ENCODE measurements around the gene FOXO1.
A peak's percentile ranks its signal among the peaks of the same experiment; 100 is the strongest.

FOXO1 gene

GRCh38 chr13:40572961-40573360, 93.5 kb downstream of the FOXO1 start:
- no peak for DNase-seq

GRCh38 chr13:40571338-40571963, 95.0 kb downstream of the FOXO1 start:
- no peak for DNase-seq

GRCh38 chr13:40570930-40571329, 95.5 kb downstream of the FOXO1 start:
- DNase-seq, result no peak

DNA sequence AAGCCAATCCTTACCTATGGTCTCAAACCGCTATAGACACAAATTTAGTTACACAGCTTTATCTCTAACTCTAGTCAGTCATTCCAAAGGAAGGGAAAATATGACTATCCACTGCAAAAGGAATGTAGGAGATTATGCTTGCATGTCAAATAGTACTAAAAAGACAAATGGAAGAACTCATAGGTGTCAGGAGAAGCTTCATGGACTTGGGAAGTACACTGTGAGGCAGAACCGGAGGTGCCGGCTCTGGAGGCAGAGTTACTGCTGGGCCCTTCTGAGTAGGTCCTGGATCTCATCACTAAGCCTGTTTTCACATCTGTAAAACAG, 97.5 kb downstream of the FOXO1 start:
- DNase-seq, result no peak

DNA sequence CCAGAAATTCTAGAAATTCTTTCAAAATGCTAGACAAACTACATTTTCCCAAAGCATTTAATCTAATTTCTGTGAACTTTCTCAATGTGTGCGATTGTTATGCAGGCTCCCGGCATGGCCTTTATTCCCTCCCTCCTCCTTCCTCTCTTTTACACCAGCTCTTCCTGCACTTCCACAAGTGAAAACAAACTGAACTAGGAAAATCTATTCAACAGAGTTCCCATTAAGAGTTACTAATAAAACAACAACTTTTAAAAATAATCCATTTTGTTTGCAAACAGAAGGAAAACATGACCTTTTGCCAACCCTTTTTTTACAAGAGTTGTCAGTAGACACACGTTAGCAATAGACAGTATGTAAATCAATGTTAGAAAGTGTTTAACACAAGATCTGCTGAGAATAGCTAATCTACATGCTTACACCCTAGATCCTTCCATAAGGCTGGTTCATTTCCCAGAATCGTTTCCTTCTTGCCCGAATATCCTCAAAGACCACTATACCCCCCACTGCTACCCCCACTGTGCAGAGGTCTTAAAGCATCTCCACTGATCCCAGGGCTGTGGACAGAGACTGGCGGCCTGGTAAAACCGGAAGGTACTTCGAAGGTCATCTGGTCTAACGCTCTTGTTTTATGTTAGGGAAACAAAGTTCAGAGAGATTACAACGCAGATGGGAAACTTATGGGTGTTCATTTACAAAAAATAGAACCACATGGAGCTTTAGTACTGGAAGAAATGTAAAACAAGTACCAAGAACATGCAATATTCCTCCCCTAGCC, 98.0 kb downstream of the FOXO1 start:
- DNase-seq, result no peak

GRCh38 chr13:40566811-40567210, 99.6 kb downstream of the FOXO1 start:
- DNase-seq, result no peak

GRCh38 chr13:40565282-40566148, 100.9 kb downstream of the FOXO1 start:
- DNase-seq, result no peak

DNA sequence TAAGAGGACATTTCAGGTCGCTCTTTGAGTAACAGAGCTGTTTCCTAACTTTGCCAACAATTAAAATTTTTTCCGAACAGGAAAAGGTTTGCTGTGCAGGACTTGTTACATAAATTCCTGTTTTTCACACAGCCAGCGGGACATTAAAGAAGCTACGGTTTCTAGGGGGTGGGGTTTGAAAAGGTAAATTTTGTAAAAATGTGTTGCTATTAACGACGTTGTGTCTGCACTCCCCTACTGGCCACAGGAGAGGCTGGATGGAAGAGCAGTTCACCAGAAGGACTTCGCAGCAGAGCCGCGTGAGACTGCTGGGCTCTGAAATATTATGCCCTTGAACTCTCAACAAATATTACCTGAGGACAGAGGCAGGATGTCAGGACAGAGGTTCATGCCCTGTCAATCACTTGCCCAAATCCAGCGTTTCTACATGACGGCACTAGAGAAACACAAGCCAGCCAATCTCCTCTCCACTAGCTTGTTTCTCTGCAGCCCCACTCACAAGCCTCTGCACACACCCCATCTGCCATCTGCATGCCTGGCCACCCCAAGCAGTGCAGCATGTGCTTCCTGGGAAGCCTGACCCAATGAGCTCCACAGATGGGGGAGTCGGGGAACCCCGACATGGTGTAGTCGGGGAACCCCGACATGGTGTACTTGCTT, 102.0 kb downstream of the FOXO1 start:
- no peak for DNase-seq

GRCh38 chr13:40563350-40564125, 102.9 kb downstream of the FOXO1 start:
- DNase-seq, result no peak

GRCh38 chr13:40562975-40563349, 103.5 kb downstream of the FOXO1 start:
- peak in 1 of 2 experiments; percentile 28 for DNase-seq

DNA sequence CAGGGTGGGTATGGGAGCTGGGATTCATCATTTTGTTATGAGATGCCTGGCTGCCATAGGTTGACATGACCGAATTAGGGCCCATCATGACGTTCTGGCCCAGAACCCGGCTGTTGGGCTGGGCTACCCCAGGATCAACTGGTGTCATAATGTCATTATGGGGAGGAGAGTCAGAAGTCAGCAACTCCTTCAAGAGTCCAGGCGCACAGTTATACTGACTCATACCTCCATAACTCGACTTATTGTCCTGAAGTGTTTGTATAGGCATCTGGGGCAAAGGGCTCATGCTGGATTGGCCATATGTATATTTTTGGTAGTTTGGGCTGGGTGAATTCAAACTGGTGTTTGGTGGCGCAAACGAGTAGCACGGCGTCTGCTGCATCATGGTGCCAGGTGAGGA, 106.5 kb downstream of the FOXO1 start:
- DNase-seq, result no peak

DNA sequence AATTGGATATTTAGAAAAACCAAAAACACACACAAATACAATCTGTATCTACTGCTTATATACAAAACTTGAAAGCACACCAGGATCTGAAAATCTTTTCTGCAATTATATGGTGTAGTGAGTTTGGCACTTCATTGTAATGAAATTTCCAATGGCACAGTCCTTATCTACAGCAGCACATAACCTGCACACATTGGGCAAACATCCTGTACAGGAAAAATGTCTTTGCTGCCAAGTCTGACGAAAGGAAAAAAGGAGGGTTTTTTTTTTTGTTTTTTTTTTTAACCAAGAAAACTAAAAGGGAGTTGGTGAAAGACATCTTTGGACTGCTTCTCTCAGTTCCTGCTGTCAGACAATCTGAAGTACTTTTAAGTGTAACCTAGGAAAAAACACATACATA, 107.8 kb downstream of the FOXO1 start:
- no peak for DNase-seq

DNA sequence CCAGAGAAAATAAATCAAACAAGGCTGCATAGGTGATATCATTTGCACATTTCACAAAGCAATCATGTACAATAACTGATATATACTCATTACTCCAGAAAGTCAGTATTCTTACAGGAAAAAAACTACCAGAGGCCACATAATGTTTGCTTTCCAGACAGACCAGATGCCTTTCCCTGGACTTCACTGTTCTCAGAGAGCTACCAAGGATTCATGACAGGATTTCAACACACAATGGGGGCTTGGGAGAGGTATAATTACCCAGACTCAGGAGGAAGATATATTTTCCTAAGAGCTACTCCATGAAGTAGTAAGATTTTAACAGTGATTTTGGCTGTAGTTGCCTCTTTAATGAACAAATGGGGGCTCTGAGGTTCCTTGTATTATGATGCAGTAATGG, 110.0 kb downstream of the FOXO1 start:
- DNase-seq, result no peak

GRCh38 chr13:40553356-40553755, 113.1 kb downstream of the FOXO1 start:
- no peak for DNase-seq

GRCh38 chr13:40552895-40553294, 113.5 kb downstream of the FOXO1 start:
- no peak for DNase-seq

DNA sequence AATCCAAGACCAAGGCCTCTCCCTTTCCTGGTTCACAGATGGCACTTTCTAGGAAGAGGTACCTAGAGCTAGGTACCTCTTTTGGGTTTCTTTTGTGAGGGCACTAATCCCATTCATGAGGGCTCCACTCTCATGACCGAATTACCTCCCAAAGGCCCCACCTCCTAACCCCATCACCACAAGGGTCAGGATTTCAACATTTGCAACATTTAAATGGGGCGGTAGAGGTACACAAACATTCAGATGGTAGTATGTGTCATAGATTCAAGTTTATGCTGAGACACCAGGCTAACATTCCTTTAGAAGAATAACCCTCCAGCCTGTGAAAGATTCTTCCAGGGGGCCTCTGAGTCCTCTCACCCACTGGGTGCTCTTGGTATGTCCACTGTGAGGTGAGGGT, 116.3 kb downstream of the FOXO1 start:
- no peak for DNase-seq

DNA sequence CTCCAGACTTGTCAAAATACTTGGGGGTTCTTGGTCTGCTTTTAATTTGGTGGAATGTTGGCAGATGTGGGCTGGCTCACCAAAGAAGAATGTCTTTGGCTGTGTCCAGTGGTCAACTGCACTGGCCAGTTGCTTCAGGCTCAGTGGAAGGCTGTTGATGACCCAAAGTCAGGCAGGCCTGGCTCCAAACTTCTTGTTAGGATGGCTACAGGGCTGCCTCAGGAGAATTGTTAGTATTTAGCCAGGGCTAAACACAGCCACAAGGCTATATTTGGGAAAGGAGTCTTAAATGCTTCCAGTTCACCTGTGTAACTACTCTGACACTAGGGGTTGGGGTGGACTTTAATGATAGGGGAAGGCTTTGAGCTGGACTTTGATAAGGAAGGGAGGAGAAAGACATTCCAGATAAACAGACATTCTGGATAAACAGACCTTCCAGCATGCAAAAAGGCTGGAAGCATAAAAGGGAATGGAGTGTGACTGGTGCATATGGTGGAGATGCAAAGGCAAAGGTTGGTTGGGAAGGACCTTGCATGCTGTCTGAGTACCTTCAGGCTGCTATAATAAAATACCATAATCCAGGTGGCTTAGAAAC, 116.8 kb downstream of the FOXO1 start:
- DNase-seq, result no peak

DNA sequence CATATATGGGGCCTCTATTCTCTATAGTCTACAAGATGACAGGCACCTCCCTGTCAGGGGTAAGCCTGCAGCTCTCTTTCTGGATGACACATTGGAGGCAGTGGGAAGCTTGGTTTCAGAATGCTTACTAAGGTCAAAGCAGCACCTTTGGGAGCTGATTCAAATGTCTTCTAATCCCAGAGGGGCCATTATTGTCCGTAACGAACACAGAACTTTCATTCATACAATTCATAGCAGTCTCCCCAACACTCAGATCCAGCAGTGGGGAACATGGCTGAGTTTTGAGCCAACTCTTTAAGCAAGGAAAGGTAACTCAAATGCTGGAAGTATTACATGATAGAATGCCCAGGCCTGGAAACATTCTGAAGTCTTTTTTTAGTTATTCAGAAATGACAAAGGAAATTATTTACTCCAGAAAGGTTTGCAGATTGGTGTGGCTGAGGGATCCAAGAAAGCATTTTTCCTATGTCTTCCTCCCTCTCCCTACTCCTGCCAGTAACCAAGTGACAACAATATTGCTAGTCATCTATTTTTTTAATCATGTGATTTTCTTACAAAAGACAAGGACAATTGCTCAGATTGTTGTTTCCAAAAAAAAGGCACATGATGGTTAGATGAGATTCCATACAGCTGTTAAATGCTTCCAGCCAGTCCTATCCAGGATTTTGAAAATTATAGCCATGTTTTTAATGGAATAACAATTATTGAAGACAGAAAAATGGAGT, 118.7 kb downstream of the FOXO1 start:
- no peak for DNase-seq

GRCh38 chr13:40546047-40546446, 120.4 kb downstream of the FOXO1 start:
- no peak for DNase-seq

DNA sequence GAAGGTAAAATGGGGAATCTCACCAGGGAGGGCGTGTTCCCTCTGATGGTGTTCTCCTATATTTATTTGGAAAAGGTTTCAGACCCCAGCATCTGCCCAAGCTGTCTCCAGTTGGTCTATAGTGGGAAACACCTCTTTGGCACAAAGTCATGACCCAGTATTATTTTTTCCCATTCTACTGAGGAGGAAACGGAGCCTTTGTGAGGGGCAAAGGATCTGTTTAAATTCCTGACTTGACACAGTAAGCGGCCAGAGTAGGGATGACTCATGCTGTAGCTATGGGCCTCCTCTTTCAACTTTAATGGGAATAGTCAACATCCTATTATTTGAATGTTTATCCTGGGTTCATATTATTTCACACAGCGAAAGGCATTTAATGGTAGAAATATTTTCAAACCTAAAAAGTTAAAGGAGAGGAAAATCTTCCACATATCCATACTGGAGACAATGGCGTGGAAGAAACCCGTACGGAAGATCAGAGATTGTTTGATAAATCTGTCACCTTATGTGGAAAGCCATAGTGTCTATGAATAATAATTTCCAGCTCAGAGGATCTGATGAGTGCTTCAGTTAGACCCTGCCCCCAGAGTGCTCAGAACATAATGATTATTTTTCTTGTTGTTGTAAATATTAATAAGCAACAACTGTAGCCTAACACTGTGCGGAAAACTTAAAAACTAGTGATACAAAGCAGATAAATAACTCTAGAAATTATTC, 126.0 kb downstream of the FOXO1 start:
- DNase-seq, result no peak
